B cell (primary cell): ENCODE measurements around the gene MCF2L.

Source experiments
- EZH2 ChIP-seq: IDR thresholded peaks from 2 replicates; pipeline ENCODE4 v1.6.1; 2012; ENCODE audit warnings: borderline replicate concordance, low read depth, mild to moderate bottlenecking, moderate library complexity, low read length; ENCODE audit not compliant: insufficient read depth, poor library complexity, severe bottlenecking
- TF ChIP-seq, protein P1 (sequence below): fragments of 200-600 bp; IDR thresholded peaks from one replicate; pipeline ENCODE4 v1.8.0; 2022; ENCODE audit warnings: antibody characterized with exemption, mild to moderate bottlenecking

DNA sequence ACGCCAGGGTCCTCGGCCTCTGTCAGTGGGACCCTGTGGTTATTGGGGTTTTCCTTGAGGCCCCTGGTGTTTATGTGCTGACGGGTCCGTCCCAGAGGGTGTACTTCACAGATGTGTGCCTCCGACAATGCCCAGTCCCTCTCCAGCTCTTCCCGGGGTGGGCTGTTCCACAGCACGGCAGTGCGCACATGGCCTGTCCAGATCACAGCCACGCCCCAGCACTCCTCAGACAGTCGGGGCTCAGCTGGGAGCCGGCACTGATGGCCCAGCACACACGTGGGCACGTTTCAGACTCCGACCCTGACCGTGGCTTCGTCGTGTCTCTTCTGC is 119.6 kb downstream of the MCF2L start:
- TF ChIP-seq, protein P1, sequence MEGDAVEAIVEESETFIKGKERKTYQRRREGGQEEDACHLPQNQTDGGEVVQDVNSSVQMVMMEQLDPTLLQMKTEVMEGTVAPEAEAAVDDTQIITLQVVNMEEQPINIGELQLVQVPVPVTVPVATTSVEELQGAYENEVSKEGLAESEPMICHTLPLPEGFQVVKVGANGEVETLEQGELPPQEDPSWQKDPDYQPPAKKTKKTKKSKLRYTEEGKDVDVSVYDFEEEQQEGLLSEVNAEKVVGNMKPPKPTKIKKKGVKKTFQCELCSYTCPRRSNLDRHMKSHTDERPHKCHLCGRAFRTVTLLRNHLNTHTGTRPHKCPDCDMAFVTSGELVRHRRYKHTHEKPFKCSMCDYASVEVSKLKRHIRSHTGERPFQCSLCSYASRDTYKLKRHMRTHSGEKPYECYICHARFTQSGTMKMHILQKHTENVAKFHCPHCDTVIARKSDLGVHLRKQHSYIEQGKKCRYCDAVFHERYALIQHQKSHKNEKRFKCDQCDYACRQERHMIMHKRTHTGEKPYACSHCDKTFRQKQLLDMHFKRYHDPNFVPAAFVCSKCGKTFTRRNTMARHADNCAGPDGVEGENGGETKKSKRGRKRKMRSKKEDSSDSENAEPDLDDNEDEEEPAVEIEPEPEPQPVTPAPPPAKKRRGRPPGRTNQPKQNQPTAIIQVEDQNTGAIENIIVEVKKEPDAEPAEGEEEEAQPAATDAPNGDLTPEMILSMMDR = no peak
- TF ChIP-seq EZH2 = no peak
